GM21390 (cell line): Measurements from ENCODE around the gene OR1L6.

Experiments used
- ATAC-seq: cut with Tn5 transposase; IDR thresholded peaks from one replicate; pipeline ENCODE4 v1.9.1; 2021; ENCODE audit not compliant: unreplicated experiment

Gene OR1L6, protein sequence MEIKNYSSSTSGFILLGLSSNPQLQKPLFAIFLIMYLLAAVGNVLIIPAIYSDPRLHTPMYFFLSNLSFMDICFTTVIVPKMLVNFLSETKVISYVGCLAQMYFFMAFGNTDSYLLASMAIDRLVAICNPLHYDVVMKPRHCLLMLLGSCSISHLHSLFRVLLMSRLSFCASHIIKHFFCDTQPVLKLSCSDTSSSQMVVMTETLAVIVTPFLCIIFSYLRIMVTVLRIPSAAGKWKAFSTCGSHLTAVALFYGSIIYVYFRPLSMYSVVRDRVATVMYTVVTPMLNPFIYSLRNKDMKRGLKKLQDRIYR

DNA sequence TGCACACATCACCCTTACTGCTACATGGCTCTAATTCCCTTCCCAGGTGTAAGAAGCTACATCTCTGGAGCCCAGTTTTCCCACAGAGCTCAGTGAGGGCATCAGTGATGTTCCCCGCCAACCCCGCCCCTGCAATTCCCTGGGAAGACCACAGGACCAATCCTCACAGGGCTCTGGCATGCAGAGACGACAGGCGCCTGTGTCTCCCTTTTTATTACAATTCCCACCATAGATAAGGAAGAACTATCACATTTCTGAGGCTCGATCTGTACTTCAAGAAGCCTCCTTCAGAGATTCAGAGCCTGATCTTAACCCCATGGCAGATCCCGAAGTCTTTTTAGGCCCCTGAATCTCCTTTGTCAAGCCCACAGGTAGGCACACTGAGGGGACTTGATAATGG lies at the start of gene OR1L6:
Gene OR1L6 (plus strand): TSS at position 301 of the 400 bp plus-strand sequence. CDS start 7,545 bp downstream, outside the sequence.
- ATAC-seq = no peak

DNA sequence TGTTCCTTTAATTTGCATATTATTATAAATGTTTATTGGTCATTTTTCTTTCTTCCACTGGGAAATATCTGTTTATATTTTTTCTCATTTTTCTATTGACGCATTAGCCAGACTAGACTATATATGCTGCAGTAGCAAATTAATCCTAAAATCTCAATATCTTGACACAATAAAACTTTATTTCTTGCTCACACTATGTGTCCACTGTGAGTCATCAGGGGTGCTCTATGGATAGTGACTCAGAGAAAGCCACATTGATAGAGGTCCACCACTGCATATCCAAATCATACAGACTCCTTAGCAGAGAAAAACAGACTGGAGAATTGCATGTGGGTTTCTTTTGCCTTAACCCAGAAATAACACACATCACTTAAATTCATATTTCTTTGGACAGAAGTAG lies 46.4 kb upstream of the OR1L6 start:
- no peak for ATAC-seq

- ATAC-seq = no peak
These were observed 24.1 kb upstream of the OR1L6 start for GRCh38 chr9:122718038-122718437.

- ATAC-seq = no peak
These were observed 22.9 kb upstream of the OR1L6 start for GRCh38 chr9:122719218-122719617.

- ATAC-seq = no peak
These were observed 18.4 kb upstream of the OR1L6 start, which contains the start of gene OR1L4 for GRCh38 chr9:122723690-122724089. OR1L4 (plus strand) TSS chr9:122723990; CDS start chr9:122723990, 0 bp downstream.

DNA sequence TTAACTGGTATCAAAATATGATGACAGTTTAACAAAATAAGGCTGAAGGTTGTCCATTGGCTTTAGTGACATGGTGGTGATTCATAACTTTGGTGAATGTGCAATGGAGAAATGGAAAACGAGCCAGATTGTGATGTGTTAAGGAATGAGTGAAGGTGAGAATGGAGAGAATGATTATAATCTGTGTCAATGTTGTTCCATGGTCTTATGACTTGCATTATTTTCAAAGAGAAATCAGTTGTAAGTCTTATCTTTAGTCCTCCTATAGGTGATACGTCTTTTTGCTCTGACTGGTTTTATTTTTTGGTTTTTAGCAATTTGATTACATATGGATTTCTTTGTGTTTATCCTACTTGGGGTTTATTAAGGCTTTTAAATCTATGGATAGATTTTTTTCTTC lies 12.7 kb downstream of the OR1L6 start:
- ATAC-seq = no peak

DNA sequence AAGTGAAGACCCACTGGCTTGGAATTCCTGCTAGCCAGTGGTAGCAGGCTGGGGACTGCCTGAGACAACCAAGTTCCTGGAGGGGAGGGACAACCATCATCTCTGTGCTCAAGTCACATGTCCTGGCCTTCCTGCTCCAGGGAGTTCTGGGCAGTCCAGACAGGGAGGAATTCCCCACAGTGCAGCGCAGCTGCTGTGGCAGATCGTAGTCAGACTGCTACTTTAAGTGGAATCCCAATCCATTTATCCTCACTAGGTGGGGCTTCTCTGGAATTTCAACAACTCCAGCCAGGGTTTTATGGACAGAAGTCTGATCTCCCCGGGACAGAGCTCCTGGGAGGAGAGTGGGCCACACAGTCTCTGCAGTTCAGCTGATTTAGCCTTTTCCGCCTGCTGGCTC lies 25.7 kb downstream of the OR1L6 start:
- no peak for ATAC-seq

GRCh38 chr9:122777052-122777451 lies 34.9 kb downstream of the OR1L6 start:
- ATAC-seq = no peak

- no peak for ATAC-seq
These were observed 36.0 kb downstream of the OR1L6 start for GRCh38 chr9:122777935-122778627.

DNA sequence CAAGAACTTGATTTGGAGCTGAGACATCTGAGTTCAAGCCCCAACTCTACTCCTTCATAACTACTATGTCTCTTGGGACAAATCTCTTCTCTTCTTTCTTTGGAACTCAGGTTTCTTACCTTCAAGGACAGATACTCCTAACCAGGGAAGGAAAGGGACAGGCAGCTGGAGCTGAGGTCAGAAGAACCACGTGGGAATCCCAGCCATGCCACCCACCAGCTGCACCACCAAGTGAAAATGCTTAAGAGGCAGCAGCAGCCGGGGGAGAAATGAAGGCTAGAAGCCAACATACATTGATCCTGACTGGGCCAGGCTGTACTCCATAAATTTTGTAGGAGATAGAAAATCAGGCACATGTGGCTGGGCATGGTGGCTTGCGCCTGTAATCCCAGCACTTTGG lies 37.1 kb downstream of the OR1L6 start:
- ATAC-seq = no peak

DNA sequence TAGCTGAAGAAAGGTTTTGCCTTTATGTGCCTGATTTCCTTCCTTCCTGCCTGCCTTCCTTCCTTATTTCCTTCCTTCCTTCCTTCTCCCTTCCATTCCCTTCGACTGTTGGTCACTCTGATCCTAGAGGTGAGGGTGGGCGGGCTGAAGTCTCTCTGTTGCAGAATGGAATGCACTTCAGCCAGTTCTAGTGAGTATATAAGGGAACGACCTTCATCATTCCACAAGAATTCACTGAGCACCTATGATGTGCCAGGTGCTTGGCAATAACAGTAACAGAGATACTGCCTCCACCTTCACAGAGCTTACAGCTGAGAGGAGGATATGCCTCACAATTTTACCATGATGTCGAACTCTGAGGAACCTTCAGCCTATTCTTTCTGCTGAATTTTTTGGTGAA lies 37.9 kb downstream of the OR1L6 start:
- no peak for ATAC-seq

- ATAC-seq = no peak
These were observed 39.6 kb downstream of the OR1L6 start for GRCh38 chr9:122781671-122782070.

DNA sequence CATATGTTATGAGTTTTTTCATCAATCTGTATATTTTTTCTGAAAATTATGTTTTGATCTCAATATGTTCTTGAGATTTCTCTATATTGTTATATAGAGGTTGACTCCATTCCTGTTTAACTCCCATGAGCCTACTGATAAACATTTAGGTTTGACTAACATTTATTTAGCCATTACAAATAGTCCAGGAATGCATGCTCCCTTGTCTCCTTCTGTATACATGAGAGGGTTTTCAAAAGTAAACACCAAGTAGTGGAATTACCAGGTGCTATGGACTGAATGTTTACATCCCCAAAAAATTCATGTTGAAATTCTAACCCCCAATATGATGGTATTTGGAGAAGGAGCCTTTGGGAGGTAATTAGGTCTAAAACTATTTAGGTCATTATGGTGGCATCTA lies 43.2 kb downstream of the OR1L6 start:
- ATAC-seq = no peak

DNA sequence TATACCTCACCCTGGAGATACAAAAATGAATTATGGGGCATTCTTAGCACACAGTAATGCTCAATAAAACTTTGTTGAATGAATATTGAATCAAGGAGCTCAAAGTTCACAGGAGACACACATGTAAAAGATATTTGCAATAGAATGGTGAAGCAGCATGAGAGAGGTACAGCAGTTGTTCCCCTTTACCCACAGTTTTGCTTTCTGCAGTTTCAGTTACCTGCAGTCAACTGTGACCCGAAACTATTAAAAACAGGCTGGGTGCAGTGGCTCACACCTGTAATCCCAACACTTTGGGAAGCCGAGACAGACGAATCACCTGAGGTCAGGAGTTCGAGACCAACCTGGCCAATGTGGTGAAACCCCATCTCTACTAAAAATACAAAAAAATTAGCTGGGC lies 44.2 kb downstream of the OR1L6 start:
- no peak for ATAC-seq

DNA sequence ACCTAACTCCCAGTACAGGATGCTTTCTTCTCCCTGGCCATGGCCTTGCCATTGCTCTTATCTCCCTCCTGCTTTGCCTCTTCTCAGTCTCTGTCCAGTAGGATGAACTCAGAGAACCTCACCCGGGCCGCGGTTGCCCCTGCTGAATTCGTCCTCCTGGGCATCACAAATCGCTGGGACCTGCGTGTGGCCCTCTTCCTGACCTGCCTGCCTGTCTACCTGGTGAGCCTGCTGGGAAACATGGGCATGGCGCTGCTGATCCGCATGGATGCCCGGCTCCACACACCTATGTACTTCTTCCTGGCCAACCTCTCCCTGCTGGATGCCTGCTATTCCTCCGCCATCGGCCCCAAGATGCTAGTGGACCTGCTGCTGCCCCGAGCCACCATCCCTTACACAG lies 46.7 kb downstream of the OR1L6 start, which contains the start of gene OR5C1:
Gene OR5C1 (plus strand): TSS at position 103 of the 400 bp plus-strand sequence. CDS start 0 bp downstream, at position 103.
- ATAC-seq = no peak

DNA sequence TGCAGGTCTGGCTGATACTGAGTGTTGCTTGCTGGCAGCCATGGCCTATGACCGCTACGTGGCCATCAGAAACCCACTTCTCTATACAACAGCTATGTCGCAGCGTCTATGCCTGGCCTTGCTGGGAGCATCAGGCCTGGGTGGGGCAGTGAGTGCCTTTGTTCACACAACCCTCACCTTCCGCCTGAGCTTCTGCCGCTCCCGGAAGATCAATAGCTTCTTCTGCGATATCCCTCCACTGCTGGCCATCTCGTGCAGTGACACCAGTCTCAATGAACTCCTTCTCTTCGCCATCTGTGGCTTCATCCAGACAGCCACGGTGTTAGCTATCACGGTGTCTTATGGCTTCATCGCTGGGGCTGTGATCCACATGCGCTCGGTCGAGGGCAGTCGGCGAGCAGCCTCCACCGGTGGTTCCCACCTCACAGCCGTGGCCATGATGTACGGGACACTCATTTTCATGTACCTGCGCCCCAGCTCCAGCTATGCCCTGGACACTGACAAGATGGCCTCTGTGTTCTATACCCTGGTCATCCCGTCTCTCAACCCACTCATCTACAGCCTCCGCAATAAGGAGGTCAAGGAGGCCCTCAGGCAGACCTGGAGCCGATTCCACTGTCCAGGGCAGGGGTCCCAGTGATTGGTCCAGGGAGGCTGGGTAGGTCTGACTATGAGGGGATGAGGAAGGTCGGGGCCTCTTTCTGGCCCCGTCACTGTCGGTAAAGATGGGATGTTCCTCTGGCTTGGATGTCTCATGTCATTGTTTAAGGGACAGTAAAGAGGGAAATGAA lies 47.3 kb downstream of the OR1L6 start:
- no peak for ATAC-seq

GRCh38 chr9:122791872-122792669 lies 50.0 kb downstream of the OR1L6 start:
- ATAC-seq = no peak

GRCh38 chr9:122797316-122798063 lies 55.4 kb downstream of the OR1L6 start:
- no peak for ATAC-seq
